GM21367 (cell line): Measurements from ENCODE around the gene PPP4R2.
A peak's percentile ranks its signal among the peaks of the same experiment; 100 is the strongest.

Experiments
- ATAC-seq: cut with Tn5 transposase; IDR thresholded peaks from one replicate; pipeline ENCODE4 v1.9.1; 2021; ENCODE audit not compliant: unreplicated experiment

The PPP4R2 gene, protein sequence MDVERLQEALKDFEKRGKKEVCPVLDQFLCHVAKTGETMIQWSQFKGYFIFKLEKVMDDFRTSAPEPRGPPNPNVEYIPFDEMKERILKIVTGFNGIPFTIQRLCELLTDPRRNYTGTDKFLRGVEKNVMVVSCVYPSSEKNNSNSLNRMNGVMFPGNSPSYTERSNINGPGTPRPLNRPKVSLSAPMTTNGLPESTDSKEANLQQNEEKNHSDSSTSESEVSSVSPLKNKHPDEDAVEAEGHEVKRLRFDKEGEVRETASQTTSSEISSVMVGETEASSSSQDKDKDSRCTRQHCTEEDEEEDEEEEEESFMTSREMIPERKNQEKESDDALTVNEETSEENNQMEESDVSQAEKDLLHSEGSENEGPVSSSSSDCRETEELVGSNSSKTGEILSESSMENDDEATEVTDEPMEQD

DNA sequence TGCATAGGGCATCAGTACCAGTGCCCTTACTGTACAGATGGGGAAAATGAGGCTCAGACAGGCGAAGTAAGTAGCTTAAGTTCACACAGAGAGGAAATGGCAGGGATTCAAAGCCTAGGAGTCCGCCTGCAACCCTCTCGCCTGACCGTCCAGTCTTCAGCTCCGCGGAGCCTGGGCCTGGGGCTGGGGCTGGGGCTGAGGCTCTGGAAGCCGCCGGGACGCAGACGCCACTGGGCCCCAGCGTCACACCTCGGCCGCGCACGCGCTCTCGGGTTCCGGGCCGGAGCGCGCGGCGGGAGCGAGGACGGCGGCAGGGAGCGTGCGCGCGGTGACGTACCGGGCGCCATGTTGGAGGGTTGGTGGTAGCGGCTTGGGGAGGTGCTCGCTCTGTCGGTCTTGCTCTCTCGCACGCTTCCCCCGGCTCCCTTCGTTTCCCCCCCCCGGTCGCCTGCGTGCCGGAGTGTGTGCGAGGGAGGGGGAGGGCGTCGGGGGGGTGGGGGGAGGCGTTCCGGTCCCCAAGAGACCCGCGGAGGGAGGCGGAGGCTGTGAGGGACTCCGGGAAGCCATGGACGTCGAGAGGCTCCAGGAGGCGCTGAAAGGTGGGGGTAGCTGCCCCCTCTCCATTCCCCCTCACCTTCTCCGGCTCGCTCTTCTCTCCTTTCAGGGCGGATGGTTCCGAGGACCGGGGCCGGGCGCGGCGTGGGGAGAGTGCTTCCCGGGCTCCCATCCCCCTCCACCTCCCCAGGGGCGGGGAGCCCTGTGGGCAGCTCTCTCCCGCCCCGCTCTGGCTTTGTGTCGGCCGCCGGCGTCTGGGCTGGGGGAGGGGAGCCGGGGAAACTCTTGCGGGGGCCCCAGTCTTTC, at the start of gene PPP4R2:
PPP4R2 (plus strand) TSS at position 339 of the 861 bp plus-strand sequence; CDS start at position 566, 227 bp downstream.
- ATAC-seq = peak; percentile 87

DNA sequence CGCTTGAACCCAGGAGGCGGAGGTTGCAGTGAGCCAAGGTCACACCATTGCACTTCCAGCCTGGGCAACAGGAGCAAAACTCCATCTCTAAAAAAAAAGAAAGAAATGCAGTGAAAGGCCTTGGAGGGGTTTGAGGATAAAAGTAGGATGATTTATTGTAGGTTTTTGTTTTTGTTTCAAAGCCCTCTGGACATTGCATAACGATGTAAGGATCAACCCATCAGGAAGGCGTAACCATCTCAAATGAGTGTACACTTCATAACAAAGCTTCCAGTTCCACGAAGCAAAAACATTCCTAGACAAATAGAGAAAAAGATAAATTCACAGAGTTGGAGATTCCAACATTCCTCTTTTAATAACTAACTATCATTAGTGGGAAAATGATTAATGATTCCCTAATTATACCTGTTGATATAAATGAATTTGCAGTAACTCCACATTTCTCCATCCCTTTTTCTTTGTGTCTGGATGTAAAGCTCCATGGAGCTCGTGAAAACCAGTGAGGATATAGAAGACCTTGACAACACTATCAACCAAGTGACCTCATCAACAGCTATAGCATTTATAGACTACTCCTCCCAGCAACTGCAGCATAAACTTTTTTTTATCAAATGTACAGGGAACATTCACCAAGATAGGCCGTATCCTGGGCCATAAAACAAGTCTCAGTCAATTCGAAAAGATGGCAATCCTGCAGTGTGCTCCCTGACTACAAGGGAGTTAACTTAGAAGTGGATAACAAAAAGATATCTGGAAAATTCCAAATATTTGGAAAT, 48.7 kb upstream of the PPP4R2 start:
- no peak for ATAC-seq

DNA sequence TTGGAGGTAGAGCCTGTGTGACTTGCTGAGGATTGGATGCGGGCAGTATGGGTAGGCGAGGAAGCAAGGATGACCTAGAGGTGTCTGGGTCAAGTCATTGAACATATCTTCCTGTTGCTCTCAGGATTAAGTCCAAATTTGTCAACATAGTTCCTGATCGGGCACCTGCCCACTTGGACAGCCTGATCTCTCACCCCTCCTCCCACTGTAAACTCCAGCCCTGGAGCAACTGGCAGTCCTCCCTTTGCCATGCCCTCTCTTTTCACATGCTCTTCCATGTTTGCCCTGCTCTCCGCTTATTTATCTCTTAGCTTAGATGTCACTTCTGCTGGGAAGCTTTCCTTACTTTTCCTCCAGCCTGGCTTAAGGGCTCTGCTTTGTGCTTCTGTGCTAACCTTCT, 47.6 kb upstream of the PPP4R2 start:
- ATAC-seq = no peak

DNA sequence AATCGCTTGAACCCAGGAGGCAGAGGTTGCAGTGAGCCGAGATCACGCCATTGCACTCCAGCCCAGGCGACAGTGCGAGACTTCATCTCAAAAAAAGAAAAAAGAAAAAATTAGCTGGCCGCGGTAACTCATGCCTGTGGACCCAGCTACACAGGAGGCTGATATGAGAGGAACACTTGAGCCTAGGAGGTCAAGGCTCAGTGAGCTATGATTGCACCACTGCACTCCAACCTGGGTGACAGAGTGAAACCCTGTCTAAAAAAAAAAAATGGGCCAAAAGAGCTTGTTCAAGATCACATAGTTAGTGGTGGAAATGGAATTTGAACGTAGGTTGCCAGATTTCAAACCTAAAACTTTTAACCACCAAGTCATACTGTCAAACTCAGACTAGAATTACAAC, 46.2 kb upstream of the PPP4R2 start:
- ATAC-seq = no peak

DNA sequence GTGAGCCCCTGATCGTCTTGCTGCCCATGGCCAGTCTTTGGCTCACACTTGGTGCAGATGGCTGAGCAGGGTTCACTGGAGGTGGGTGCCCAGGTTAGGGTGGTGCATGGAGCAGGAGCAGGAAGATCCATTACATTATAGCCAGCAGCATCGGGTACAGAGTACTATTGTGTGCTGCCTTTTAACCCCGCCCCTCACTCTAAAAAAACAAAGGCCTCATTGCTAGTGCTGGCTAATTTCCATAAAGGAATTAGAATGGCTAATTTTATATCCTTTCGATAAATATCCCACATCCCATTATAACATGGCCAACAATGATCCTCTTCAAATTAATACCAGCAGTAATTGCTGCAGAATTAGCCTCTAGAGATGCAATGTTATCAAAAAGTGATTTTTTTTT, 45.8 kb upstream of the PPP4R2 start:
- no peak for ATAC-seq

DNA sequence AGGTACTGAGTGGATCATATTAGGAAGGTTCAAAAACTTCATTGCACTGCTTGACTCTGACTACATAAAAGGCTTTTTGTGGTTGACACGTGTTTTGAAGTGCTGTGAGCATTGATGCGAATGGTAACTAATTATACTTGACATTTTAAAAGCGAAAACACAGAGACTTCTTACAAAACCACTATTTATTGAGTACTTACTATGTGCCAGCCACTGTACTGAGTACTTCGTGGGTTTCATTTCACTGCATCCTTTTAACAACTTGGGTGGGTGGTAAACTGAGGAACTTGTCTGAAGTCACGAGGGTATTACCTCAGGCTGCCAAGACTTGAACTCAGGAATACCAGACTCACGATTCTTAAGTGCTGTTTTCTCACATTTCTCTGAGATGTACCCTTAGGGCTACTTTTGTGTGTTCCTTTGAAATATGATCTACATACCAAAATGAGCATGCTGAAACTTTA, 45.3 kb upstream of the PPP4R2 start:
- no peak for ATAC-seq

DNA sequence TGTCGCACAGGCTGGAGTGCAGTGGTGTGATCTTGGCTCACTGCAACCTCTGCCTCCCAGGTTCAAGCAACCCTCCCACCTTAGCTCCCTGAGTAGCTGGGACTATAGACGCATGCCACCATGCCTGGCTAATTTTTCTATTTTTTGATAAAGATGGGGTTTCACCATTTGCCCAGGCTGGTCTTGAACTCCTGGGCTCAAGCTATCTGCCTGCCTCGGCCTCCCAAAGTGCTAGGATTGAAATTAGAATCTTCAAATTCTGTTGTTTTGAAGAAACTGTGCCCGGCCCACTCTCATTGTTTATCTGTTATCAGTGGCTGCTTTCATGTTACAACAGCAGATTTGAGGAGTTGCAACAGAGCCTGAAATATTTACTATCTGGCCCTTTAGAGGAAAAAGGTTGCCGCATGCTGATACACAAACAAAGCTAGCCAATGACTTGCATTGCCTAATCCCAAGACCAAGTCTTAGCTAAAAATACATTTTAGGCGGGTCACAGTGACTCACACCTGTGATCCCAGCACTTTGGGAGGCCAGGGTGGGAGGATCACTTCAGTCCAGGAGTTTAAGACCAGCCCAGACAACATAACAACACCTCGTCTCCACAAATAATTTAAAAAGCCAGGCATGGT, 43.2 kb upstream of the PPP4R2 start:
- no peak for ATAC-seq

DNA sequence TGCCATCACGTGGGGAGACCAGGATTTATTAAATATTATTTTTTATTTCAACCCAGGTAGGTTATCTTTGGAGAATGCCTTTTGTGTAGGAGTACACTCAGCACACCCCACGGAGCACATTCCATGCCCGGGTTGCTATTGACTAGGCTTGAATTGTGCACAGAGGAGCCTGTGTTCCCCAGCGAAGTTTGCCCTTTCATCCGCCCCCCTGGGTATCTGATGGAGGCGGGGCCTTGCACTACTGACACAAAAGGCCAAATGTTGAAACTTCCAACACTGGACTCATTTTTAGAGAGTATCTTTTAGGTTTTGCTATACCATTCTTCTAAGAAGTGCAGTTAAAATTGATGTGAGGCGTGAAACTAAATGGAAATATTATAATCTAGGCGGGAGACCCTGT, 39.3 kb upstream of the PPP4R2 start:
- ATAC-seq = no peak

DNA sequence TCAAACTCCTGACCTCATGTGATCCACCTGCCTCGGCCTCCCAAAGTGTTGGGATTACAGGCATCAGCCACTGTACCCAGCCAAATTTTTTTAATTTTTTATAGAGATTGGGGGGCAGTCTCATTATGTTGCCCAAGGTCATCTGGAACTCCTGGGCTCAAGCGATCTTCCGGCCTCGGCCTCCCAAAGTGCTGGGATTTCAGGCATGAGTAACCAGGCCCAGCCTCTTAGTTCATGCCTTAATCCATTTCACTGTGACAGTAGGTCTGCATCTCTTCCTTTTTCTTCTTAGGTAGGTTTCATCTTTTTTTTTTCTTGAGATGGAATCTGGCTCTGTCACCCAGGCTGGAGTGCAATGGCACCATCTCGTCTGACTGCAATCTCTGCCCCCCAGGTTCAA, 37.3 kb upstream of the PPP4R2 start:
- ATAC-seq = no peak

DNA sequence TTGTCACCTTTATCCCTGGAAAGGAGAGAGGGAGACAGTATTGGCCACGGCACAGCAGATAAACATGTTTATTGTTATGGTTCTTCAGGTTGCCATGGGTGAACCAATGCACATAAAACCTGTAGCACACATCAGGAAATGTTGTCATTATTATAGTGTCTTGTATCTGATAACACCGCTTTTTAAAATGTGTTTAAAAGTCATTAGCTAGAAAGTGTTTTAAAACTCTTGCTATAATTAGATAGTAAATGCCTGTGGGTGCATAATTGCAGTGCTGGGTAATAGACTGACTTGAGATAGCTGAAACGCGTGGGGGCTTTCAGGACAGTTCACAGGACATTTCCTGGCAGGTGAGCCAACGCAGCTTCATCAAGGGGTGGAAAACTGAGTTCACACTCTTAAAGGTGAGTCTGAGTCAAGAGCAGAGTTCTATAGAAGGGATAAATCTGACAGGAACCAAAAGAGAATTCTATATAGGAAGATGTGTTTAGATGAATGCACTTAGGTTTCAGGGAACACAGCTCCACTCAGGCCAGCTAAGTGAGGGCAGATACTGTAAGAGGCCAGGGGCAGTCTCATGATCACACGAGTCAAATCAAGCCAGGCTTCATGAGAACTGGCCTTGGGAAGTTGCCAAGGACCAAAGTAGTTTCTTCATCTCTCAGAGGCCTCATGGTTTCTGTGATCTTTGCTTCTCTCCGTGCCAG, 35.6 kb upstream of the PPP4R2 start:
- ATAC-seq = no peak

DNA sequence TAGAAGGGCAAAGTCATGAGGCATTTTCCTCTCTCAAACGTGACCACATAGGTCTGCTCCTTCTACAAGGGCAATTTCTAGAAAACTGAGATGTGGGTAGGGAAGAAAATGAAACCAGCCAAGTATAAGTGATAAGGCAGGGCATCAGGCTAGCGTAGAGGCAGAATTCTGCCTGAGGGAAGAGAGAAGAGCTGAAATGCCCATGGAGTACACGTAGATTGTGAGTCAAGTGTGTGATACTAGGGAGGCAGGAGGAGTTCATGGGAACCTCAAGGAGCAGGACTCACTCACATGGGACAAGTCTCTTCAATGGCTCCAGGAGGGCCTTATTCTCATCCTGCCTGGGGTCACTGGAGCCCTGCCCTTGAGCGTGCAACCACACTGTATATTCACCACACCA, 34.9 kb upstream of the PPP4R2 start:
- ATAC-seq = no peak

DNA sequence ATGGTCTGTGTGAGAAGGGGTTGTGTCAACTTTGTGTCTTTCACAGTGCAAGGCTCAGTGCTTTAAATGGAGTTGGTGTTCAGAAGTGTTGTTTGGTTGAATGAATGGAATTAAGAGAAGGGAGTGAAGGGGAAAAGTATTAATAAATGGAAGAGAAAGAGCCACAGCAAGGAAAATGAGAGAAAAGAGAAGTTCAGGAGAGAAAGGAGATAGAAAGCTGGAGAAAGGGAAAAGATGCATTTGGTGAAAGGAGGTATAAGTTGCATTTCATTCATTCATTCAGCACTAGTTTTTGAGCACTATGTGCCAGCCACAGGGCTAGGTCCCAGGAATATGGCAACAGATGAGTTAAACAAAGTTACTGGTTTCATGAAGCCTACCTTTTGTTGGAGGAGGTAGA, 34.3 kb upstream of the PPP4R2 start:
- ATAC-seq = no peak

DNA sequence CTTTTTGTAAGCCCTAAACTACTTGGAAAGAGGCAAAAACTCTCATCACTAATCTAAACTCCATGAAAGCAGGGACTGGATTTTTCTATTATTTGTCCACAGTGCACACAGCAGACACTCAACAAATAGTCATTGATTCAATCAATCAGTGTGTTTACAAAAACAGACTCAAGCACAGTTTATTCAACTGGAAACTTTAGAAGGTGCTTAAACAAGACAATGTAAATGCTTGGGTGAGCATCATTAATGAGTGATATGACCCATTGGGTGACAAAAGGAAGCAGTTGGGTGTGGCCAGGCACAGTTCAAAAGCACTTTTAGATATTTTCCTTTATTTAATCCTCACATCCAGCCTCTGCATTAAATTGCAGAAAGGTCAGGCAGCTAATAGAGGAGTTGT, 32.0 kb upstream of the PPP4R2 start:
- ATAC-seq = no peak

DNA sequence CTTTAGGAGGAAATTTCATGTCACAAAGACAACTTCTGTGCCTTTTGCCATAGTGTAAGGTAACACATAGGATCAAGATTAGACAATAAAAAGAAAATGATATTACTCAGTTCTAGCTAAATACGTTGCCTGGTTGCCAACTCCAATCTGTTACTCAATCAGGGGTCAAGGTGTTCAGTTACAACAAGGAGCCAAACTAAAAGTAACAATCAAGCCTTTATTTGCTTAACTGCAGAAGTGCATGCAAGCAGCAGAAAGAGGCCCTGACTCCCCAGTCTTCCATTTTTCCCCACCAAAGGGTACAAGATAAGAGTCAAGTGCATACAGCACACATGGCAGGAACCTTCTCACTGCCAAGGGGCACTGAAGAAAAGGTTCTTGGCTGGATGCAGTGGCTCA, 28.3 kb upstream of the PPP4R2 start:
- ATAC-seq = no peak

DNA sequence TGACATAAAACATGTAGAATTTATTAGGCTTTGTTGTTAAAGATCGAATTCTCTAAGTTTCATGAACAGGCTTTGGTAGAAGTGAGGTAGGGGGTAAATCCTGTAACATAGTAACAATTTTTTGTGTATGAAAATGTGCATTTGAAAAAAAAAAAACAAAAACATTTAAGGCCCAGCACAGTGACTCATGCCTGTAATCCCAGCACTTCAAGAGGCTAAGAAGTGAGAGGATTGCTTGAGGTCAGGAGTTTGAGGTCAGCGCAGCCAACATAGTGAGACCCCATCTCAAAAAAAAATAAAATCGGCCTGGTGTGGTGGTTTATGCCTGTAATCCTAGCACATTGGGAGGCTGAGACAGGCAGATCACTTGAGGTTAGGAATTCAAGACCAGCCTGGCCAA, 26.8 kb upstream of the PPP4R2 start:
- ATAC-seq = no peak

DNA sequence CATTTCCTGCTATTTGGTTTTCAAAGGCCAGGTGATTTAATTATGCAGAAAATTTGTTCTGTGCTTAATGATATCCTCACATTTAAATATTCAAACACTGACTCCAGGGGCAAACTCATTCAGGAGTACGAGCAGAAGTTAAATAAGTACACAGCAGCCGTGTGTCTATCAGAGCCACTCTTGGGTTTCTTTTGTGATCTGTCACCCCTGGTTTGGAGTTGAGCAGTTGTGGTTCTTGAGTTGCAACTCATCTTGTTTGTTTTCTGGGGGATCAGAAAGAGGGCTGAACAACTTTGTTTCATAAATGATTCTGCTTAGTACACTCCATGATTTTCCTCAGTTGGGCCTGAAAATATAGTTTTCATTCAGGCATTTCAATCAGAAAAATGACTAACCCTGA, 25.7 kb upstream of the PPP4R2 start:
- ATAC-seq = no peak

DNA sequence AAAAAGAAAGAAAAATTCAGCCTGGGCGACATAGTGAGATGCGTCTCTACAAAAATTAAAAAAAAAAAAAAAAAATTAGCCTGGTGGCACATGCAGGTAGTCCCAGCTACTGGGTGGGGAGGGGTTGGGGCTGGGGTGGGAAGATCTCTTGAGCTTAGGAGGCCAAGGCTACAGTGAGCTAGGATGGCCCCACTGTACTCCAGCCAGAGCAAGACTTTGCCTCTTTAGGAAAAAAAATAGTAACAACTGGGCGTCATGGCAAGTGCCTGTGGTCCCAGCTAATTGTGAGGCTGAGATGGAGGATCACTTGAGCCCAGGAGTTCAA, 23.9 kb upstream of the PPP4R2 start:
- ATAC-seq = no peak

DNA sequence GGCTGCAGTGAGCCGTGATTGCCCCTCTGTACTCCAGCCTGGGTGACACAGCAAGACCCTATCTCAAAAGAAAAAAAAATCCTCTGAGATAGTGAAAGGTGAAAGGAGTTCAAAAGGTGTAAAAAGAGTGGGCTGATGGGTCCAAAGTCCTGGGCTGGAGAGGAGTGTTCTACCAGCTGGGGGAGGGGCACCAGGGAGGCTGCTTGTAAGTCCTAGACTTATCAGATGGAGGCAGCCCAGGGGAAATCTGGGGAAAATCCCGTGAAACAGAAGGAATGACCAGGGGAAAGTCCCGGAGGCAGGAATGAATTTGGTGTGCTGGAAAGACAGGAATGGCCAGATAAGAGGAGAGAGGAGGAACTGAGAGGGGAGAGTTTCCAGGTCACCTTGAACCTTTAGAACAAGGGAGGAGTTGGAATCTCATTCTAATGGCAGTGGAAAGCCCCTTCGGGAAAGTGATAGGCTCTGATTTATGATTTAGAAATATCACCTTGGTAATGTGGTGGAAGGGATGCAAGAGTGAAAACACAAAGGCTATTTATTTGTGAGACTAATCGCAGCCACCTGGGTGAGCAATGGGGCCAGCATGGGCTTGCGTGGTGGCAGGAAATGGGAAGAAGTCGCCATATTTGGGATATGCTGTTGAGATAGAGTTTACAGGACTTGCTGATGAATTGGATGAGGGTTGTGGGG, 23.4 kb upstream of the PPP4R2 start:
- ATAC-seq = no peak

DNA sequence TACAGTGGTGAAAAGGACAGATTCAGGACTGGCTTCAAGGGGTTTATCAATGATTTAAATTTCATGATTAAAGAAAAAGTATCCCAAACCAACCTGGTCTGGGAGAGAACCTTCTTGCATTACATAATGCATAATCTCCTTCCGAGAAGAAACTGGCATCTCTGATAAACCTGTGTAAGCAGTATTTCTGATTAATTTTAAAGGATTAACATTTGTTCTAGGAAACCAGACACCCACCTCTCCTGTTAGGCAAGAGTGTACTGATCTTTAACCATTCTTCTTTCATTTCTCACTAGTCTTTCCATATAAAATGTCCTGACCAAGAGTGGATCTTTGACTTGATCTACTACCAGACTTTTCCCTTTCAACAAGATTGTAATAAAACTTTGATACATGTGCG, 22.8 kb upstream of the PPP4R2 start:
- no peak for ATAC-seq

DNA sequence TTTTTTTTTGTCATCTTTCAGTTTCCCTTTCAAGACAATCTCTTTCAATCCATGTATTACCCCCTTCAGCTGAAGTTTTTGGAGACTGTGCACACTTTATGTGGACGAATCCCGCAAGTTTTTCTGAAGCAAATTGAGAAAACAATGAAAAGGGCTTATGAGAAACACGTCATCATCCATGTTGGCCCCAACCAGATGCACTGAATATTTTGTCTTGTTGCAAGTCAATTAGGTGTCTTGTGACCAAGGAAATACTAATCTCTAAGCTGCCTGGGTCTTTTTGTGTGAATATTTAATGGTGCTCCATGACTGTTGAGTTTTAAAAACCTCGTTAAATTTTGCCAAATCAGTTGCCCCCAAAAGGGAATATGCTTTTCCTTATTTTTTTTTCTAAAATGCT, 21.7 kb upstream of the PPP4R2 start:
- ATAC-seq = no peak
